CD1c-positive myeloid dendritic cell (primary cell): ENCODE measurements around the gene NEXN.

Source experiments
- DNase-seq: peaks from one replicate; pipeline ENCODE4 v3.0.0-alpha.2; 2016; ENCODE audit errors: extremely low spot score

Gene NEXN

DNA sequence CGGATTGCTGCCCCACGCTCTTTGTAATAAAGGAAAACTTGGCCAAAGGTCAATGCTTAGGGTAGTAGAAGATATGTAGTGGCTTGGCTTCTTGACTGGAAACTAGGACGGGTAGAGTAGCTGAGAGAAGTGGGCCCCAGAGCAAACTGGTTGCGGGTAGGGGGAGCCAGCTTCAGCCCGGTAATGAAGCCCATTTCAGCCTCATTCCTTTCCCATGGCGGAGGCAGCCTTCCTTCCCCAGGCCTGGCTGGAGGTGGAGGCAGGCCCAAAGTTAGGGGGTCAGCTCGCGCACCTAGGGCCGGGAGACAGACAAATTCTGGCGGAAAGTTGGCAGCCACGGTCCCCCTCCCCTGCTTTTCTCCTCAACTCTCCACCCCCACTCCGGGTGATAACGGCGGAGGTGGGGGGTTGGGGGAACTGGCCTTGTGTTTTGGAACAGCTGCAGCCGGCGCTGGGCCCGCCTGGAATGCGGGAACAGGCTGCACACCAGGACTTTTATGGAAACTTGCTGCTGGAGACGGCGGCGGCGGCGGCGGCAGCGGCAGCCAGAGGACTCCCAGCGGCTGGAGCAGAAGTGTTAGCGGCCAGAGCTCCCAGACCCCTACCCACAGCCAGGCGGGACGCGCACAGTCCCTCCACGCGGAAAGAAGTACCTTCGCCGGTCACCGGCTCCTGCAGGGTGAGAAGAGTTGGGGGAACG is at the start of gene NEXN:
NEXN (plus strand) TSS at position 544 of the 700 bp plus-strand sequence. CDS start 27,483 bp downstream, outside the sequence.
- peak; percentile 4 for DNase-seq

GRCh38 chr1:77841574-77841973 is 46.9 kb upstream of the NEXN start:
- DNase-seq: no peak

GRCh38 chr1:77845951-77846350 is 42.5 kb upstream of the NEXN start:
- DNase-seq: no peak

DNA sequence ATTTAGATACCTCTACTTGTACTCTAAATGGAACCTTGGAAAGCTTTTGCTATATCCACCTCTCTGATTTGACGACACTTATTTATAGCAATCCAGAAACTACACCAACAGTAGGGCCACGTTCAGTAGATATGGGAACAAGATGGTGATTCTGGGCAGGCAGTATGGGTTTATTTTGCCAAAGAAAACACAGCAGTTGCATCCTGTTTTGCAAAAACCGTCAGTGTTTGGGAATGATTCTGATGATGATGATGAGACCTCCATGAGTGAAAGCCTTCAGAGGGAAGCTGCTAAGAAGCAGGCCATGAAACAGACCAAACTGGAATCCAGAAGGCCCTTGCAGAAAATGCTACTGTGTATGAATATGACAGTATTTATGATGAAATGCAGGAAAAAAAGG is 41.5 kb upstream of the NEXN start:
- DNase-seq: no peak

DNA sequence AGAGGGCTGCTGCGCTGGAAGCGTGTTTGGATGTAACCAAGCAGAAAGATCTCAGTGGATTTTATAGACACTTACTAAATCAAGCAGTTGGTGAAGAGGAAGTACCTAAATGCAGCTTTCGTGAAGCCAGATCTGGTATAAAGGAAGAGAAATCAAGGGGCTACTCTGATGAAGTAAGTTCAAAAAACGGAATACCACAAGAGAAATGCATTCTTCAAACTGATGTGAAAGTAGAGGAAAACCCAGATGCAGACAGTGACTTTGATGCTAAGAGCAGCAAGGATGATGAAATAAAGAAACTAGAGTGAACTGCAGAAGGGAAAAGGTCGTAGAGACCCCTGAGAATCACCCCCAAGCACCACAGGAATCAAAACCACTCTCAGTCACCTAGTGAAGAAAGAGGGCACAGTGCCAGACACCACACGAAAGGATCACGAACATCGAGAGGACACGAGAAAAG is 40.8 kb upstream of the NEXN start:
- no peak for DNase-seq

- no peak for DNase-seq
Observed at GRCh38 chr1:77850082-77850481, 38.3 kb upstream of the NEXN start.

DNA sequence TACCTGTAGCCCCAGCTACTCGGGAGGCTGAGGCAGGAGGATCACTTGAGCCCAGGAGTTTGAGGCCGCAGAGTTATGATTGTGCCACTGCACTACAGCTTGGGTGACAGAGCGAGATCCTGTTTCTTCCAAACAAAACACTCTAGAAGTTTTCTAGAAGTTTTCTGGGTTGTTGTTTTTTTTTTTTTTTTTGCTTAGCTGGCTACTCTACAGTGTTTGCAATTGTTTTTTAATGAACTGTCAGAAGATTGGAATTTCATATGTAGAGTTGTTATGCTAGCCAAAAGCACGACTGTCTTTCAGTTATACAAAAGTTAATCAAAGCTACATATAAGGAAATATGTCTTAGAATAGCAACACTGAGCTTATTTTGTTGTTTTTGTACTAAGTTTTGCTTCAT is 30.9 kb upstream of the NEXN start:
- DNase-seq: no peak

- no peak for DNase-seq
Observed at GRCh38 chr1:77858725-77859124, 29.7 kb upstream of the NEXN start.

- DNase-seq: no peak
Observed at GRCh38 chr1:77859248-77859647, 29.2 kb upstream of the NEXN start.

- DNase-seq: no peak
Observed at GRCh38 chr1:77866296-77866695, 22.1 kb upstream of the NEXN start.

DNA sequence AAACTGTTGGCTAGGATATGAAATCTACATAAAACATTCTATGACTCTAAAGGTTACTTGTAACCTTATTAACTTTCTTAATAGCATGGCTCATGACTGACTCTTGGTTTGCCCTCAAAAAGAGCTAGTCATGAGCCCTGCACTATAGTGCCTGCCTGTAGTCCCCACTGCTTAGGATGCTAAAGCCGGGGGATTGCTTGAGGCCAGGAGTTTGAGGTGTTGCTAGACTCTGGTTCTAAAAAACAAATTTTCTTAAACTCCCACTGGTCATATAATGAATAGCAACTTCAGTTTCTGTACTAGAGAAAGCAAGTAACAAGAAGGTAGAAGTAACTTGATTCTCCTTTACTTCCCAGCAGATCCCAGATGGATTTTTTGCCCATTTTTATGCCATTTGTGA is 15.8 kb upstream of the NEXN start:
- DNase-seq: no peak

DNA sequence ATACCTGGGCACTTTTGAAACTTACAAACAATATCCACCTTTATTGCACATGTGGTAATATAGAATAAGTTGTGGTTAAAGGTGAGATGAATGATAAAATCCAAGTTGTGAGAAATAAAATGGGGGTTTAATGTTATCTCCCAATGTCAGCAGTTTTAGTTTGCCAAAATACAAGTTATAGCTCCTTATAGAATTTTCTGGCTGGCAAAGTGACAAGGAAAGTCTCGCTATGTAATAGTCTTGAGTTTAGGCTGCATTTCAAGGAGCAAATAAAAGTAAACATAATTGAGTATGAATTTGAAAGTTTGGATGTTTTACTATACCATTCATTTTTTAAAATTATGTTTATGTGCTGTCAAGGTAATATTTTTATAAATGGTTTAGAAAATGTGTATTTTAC is 15.0 kb upstream of the NEXN start:
- DNase-seq: no peak

DNA sequence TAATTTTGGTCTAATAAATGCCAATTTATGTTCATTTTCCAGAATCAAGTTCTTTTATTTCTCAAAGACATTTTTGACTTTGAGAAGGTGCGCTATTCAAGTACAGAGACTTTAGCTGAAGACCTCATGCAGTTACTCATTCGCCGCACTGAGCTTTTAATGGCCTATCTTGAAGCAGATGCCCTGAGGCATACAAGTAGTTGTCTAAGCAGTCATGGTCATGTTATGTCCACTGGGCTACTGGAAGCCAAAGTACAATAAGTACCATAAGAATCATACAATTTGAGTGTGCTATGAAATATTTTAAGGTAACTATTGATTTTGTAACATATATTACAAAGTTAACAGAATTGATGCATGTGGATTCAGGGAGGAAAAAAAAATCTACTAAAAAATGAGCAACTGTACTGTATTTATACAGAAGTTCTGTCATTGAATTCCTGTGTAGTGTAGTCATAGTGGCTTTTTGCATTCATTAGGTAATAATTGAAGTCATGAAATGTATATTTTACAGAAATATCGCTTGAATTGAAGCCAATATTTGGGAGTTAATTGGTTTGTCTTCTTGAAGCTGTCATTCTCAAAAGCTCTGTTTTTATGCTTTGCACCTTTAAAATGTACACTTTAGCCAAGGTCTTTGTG is 13.5 kb upstream of the NEXN start:
- no peak for DNase-seq

DNA sequence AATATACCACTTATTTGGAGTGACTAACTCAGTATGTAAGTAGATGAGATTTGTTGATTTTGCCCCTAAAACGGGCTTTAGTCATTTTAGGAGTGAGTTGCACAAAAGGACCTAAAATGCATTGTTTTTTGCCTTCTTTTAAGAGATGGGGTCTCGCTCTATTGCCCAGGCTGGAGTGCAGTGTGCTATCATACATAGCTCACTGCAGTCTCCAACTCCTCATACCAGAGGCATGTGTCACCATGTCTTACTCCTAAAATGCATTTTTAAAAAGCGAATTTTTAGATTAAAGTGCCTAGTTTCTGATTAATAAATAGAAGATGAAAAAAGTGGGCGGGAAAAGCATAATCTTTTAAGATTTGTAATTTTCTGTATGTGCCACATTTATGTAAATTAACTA is 11.5 kb upstream of the NEXN start:
- no peak for DNase-seq

DNA sequence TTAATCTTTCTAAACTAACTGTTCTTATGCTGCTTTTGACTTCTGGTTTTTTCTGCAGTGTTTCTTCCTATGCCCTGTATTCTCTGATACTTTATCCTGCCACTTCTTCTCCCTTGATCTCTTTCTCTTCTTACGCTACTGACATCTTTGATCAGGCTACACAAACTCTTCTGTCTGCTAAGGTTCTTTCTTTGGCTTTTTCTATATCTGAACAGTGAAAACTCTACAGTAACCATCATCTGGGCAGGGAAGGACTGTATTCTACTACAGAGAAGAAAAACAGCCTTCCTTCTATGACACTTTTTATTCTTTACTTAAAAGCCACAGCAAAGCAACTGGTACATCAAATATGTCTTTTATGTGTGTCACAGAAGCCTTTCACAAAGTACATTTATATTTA is 7.4 kb upstream of the NEXN start:
- DNase-seq: no peak

- DNase-seq: no peak
Observed at GRCh38 chr1:77882411-77882810, 6.0 kb upstream of the NEXN start.

GRCh38 chr1:77888781-77889642 is 588 bp downstream of the NEXN start:
- DNase-seq: no peak

GRCh38 chr1:77889671-77890070 is 1.2 kb downstream of the NEXN start:
- no peak for DNase-seq

DNA sequence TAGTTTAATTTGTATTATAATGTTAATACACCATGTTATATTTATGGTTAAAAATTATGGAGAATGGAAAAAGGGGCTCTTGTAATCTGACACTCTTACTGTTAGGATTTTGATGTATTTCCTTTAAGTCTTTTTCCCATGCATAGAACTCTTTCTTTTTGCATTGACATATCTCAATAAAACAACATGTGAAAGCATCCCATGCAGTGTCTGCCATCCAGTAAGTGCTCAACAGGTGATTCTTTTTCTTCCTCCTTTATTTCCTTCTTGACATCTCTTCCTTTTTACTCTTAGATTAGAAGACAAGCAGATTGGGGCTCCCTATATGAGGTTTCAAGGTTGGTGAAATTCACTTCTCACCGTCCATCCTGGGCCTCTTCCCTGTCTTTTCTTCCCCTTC is 2.8 kb downstream of the NEXN start:
- no peak for DNase-seq

DNA sequence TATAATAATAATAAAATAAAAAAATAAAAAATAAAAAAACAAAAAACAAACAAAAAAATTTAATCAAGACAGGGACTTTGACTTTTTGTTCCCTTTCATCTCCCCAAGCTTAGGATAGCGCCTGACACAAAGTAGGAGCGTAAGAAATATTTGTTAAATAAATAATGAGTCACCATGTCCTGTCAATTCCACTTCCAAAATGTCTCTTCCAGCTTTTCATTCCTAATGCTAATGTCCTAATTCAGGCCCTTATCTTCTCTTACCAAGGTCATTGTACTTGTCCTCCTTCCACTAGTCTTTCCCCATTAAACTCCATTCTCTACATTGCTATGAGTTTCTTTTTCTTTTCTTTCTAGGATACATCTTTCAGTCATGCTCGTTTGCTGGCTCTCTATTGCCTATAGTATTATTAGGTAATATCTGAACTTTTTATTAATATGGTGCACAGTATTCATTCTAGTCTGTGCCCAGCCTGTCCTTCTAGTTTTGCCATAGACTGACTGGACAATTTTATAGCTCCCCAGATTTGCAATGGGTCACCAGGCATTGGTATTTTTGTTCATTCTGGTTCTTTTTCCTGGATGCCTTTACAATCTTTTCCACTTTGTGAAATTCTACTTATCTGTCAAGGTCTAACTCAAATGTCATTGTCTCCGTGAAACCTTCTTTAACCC is 11.4 kb downstream of the NEXN start:
- no peak for DNase-seq

GRCh38 chr1:77900687-77901293 is 12.4 kb downstream of the NEXN start:
- DNase-seq: no peak

- no peak for DNase-seq
Observed at GRCh38 chr1:77905603-77906002, 17.2 kb downstream of the NEXN start.
